Measurements from ENCODE around the gene HIGD2A. TPM values are rescaled to one million over a fixed set of nuclear protein-coding genes. Genes with fewer than 3 reads are reported as not detected.

The HIGD2A gene
- total and polyA plus RNA-seq, 9 of the 15 experiments (the other 6 are each of a cell fraction or from before 2014, with no cell fraction given): 94.7 to 264 (median 163) TPM

- Histone ChIP-seq H3K4me2 (ENCODE audit: insufficient read depth, low read length) (no peak overlapping the region), H4K20me1 (replicated peaks; ENCODE audit: control insufficient read depth, insufficient read depth, low read length) (no peaks in the 10 kb centered on the region), H3K27me3 (ENCODE audit: control insufficient read depth in 2 of 2, insufficient read depth in 2 of 2, low read length in 2 of 2) (no peaks in the 10 kb centered on the region), H3K9me3 (replicated peaks; ENCODE audit: control insufficient read depth, insufficient read depth, low read depth, low read length) (no peaks in the 10 kb centered on the region), H2AFZ (ENCODE audit: low read depth, low read length) (no peak overlapping the region), H3K4me1 (replicated peaks in 1 of 2; ENCODE audit: control insufficient read depth in 2 of 2, insufficient read depth in 2 of 2, low read length in 2 of 2) (peaks cover 4 to 9% of the 10 kb centered on the region in 2 experiments; a peak in 4 of 5 replicates), H3K9ac (ENCODE audit: insufficient read depth in 1 of 2, low read depth in 2 of 2, low read length in 2 of 2) (no peak overlapping the region), H3K9me1 (ENCODE audit: control insufficient read depth, insufficient read depth, low read length) (peaks cover 4% of the 10 kb centered on the region), H3K27ac (ENCODE audit: extremely low read depth, low read depth, low read length) (no peak overlapping the region), H3K36me3 (ENCODE audit: control insufficient read depth, insufficient read depth, low read length) (peaks cover 64% of the 10 kb centered on the region), H3K4me3 (no peak overlapping the region), H3K79me2 (ENCODE audit: control insufficient read depth, insufficient read depth, low read length) (no peaks in the 10 kb centered on the region)
- no peak for DNase-seq (ENCODE audit: extremely low read depth in 1 of 4, low spot score in 3 of 4)
- TF ChIP-seq FOXK2 (conservative IDR thresholded peaks at IDR 0.05 in 1 of 2, IDR thresholded peaks at IDR 0.05 in 1 of 2; ENCODE audit: low read depth in 2 of 2) (no peak), ETS1 (conservative IDR thresholded peaks at IDR 0.05; ENCODE audit: control insufficient read depth, low read depth, low read length) (no peak), GMEB1 (CRISPR knock-in tag; IDR thresholded peaks at IDR 0.05) (no peak)
- TF ChIP-seq, protein P1, sequence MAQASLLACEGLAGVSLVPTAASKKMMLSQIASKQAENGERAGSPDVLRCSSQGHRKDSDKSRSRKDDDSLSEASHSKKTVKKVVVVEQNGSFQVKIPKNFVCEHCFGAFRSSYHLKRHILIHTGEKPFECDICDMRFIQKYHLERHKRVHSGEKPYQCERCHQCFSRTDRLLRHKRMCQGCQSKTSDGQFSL (CRISPR knock-in tag; IDR thresholded peaks at IDR 0.05): no peak
- TF ChIP-seq, protein P1 (tag; IDR thresholded peaks at IDR 0.05): no peak
- WGBS (ENCODE audit: insufficient coverage, low coverage, missing lambda C conversion rate): 33% methylated on average over 2 of the region's 2 CpGs
- intact Hi-C loops (cut with micrococcal nuclease): no loop called here
- no peak for FAIRE-seq
- in situ Hi-C loops (cut with MboI): no loop called here
- no TSS peak for BruUV-seq (replicated peaks)
- CTCF ChIA-PET (ENCODE audit: low intra/inter-chr PET ratio): no interaction called here
- POLR2A ChIA-PET: interaction anchor here (1.3 to 1.9 kb wide), 2 partner anchors 9 to 18 kb away, joined by 4 read pairs; partner anchors contain the start of gene KIAA1191
- no peak for ATAC-seq
Measured at GRCh38 chr5:176342766-176343458, 45.6 kb upstream of the HIGD2A start.
